ENCODE measurements around the gene DSCAML1.
A peak's percentile ranks its signal among the peaks of the same experiment; 100 is the strongest.

The DSCAML1 gene

DNA sequence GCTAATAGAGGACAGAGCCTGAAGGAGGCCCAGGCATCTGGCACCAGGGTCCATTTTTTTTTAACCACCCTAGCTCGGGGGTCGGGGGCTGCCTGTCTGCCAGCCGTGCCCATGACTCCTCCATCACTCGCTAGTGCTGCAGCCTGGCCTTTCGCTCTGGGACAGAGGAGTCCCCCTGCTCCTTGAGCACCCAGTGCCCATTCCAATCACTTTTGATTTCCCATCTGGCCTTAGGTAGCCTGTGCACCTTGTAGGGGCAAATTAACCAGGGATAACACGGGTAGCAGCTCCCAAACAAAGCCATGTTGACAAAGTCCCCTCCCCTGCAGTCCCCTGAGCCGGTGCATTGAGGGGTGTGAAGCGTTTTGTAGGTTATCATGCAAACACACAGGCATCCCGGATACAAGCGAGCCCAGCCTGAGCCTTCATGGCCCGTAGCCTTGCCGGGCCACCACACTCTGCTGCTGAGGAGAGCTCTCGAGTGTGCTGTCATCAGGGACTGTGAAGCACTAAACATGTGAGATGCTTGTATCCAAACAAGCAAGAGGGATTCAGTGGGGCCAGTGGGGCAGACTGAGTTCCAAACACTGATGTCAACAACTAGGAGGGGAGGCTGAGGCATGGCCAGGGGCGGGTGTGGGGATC, 208.7 kb downstream of the DSCAML1 start:
- Histone ChIP-seq H2AFZ (ENCODE audit: low read length) (no peak overlapping the region), H4K91ac (ENCODE audit: low read depth, low read length, poor library complexity) (no peak overlapping the region), H3K4me3 (ENCODE audit: low read length in 2 of 2) (no peak overlapping the region), H3K4me2 (ENCODE audit: insufficient read depth, low read length, poor library complexity, severe bottlenecking) (no peak overlapping the region), H3K36me3 (replicated peaks in 1 of 2; ENCODE audit: control insufficient read depth in 2 of 2, insufficient read depth in 2 of 2, low read length in 2 of 2) (no peaks in the 10 kb centered on the region), H3K23ac (ENCODE audit: low read depth, low read length, poor library complexity) (no peak overlapping the region), H4K8ac (ENCODE audit: low read depth, low read length) (no peak overlapping the region), H3K4me1 (ENCODE audit: control insufficient read depth in 2 of 2, insufficient read depth in 1 of 2, low read depth in 1 of 2, low read length in 2 of 2) (peaks cover 11 to 24% of the 10 kb centered on the region in 2 donors), H3K14ac (ENCODE audit: low read length) (no peak overlapping the region), H3K18ac (ENCODE audit: low read length) (peak overlapping the region; percentile 4), H3K27ac (replicated peaks; ENCODE audit: low read length) (no peak overlapping the region), H2BK12ac (ENCODE audit: low read length) (no peak overlapping the region), H2AK5ac (ENCODE audit: low read depth, low read length) (no peak overlapping the region), H3K9ac (ENCODE audit: low read depth, low read length, poor library complexity) (no peak overlapping the region), H3K27me3 (ENCODE audit: control insufficient read depth in 3 of 3, insufficient read depth in 3 of 3, low read depth in 1 of 3, low read length in 3 of 3) (peaks cover 0 to 3% (median 0%) of the 10 kb centered on the region in 3 experiments), H3K4ac (ENCODE audit: low read length) (no peak overlapping the region), H3K9me3 (replicated peaks in 1 of 2; ENCODE audit: control insufficient read depth in 2 of 2, insufficient read depth in 1 of 2, low read depth in 1 of 2, low read length in 2 of 2) (no peaks in the 10 kb centered on the region), H2BK120ac (ENCODE audit: low read depth, low read length) (no peak overlapping the region), H2BK15ac (ENCODE audit: low read length) (no peak overlapping the region), H3K79me1 (ENCODE audit: low read depth, low read length) (no peaks in the 10 kb centered on the region), H2BK5ac (ENCODE audit: low read length) (no peak overlapping the region)
- no CpG with 5 or more reads among the region's 14 CpGs for WGBS, 2 donors (ENCODE audit: extremely low coverage in 2 of 2, insufficient read length in 2 of 2, insufficient replicate concordance in 1 of 2)
- DNase-seq (ENCODE audit: low spot score): no peak

DNA sequence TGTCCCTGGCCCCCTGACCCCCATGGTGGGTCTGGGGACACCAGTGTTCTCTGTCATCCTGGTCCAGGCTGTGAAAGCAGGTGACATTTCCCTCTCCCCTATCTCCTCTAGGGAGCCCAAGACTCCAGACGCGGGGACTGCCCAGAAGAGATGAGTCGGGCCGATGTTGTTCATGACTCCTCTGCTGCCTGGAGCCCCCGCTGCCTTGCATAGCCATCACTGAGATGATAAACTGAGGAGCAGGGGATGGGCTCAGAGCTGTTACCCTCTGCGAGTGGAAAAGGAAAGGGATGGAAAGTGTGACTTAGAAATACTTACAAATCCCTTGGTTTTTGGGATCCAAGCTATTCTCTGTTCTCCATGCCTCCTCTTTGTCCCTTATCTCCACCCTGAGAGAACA, 209.6 kb downstream of the DSCAML1 start:
- H2BK15ac ChIP-seq (ENCODE audit: low read length): no peak overlapping the region
- no peaks in the 10 kb centered on the region for H3K36me3 ChIP-seq (replicated peaks in 1 of 2; ENCODE audit: control insufficient read depth in 2 of 2, insufficient read depth in 2 of 2, low read length in 2 of 2)
- peaks cover 0 to 3% (median 0%) of the 10 kb centered on the region in 3 experiments for H3K27me3 ChIP-seq (ENCODE audit: control insufficient read depth in 3 of 3, insufficient read depth in 3 of 3, low read depth in 1 of 3, low read length in 3 of 3)
- no peak overlapping the region for H2BK12ac ChIP-seq (ENCODE audit: low read length)
- no peak overlapping the region for H3K14ac ChIP-seq (ENCODE audit: low read length)
- no peak overlapping the region for H3K4me3 ChIP-seq (ENCODE audit: low read length in 2 of 2)
- peaks cover 14 to 31% of the 10 kb centered on the region in 2 donors for H3K4me1 ChIP-seq (ENCODE audit: control insufficient read depth in 2 of 2, insufficient read depth in 1 of 2, low read depth in 1 of 2, low read length in 2 of 2)
- no peaks in the 10 kb centered on the region for H3K79me1 ChIP-seq (ENCODE audit: low read depth, low read length)
- H2AK5ac ChIP-seq (ENCODE audit: low read depth, low read length): no peak overlapping the region
- no peak overlapping the region for H3K23ac ChIP-seq (ENCODE audit: low read depth, low read length, poor library complexity)
- H3K9me3 ChIP-seq (replicated peaks in 1 of 2; ENCODE audit: control insufficient read depth in 2 of 2, insufficient read depth in 1 of 2, low read depth in 1 of 2, low read length in 2 of 2): no peaks in the 10 kb centered on the region
- H3K27ac ChIP-seq (replicated peaks; ENCODE audit: low read length): no peak overlapping the region
- H3K4me2 ChIP-seq (ENCODE audit: insufficient read depth, low read length, poor library complexity, severe bottlenecking): no peak overlapping the region
- H3K9ac ChIP-seq (ENCODE audit: low read depth, low read length, poor library complexity): no peak overlapping the region
- no peak overlapping the region for H2BK120ac ChIP-seq (ENCODE audit: low read depth, low read length)
- H3K4ac ChIP-seq (ENCODE audit: low read length): no peak overlapping the region
- no peak overlapping the region for H3K18ac ChIP-seq (ENCODE audit: low read length)
- H4K8ac ChIP-seq (ENCODE audit: low read depth, low read length): no peak overlapping the region
- H2BK5ac ChIP-seq (ENCODE audit: low read length): no peak overlapping the region
- no peak overlapping the region for H4K91ac ChIP-seq (ENCODE audit: low read depth, low read length, poor library complexity)
- no CpG with 5 or more reads among the region's 6 CpGs for WGBS, 2 donors (ENCODE audit: extremely low coverage in 2 of 2, insufficient read length in 2 of 2, insufficient replicate concordance in 1 of 2)
- no peak for DNase-seq (ENCODE audit: low spot score)
- no peak overlapping the region for H2AFZ ChIP-seq (ENCODE audit: low read length)

DNA sequence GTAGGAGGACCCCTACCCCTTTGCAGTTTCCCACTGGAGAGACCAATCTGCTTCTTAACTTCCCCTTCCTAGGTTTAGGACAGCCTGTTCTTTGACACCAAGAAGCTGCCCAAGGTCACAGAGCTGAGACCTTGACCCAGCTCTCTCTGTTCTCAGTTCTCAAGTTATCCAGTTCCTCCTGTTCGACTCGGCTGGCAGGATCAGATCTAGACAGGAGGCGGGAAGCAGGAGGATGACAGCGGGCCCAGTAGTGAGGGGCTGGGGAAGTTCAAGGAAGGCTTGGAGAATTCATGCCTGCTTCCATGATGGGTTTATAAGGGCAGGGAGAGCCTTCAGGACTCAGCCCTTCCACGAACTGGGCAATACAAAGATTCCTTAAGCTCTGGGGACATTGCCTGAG, 210.6 kb downstream of the DSCAML1 start:
- WGBS, 2 donors (ENCODE audit: extremely low coverage in 2 of 2, insufficient read length in 2 of 2, insufficient replicate concordance in 1 of 2): no CpG with 5 or more reads among the region's 5 CpGs
- H3K36me3 ChIP-seq (replicated peaks in 1 of 2; ENCODE audit: control insufficient read depth in 2 of 2, insufficient read depth in 2 of 2, low read length in 2 of 2): no peaks in the 10 kb centered on the region
- no peak overlapping the region for H3K4me3 ChIP-seq (ENCODE audit: low read length in 2 of 2)
- H3K9me3 ChIP-seq (replicated peaks in 1 of 2; ENCODE audit: control insufficient read depth in 2 of 2, insufficient read depth in 1 of 2, low read depth in 1 of 2, low read length in 2 of 2): no peaks in the 10 kb centered on the region
- no peaks in the 10 kb centered on the region for H3K79me1 ChIP-seq (ENCODE audit: low read depth, low read length)
- H3K9ac ChIP-seq (ENCODE audit: low read depth, low read length, poor library complexity): no peak overlapping the region
- no peak overlapping the region for H2BK12ac ChIP-seq (ENCODE audit: low read length)
- H3K27me3 ChIP-seq (ENCODE audit: control insufficient read depth in 3 of 3, insufficient read depth in 3 of 3, low read depth in 1 of 3, low read length in 3 of 3): peaks cover 0 to 3% (median 0%) of the 10 kb centered on the region in 3 experiments
- DNase-seq (ENCODE audit: low spot score): no peak
- H2BK120ac ChIP-seq (ENCODE audit: low read depth, low read length): no peak overlapping the region
- H4K91ac ChIP-seq (ENCODE audit: low read depth, low read length, poor library complexity): no peak overlapping the region
- H2BK5ac ChIP-seq (ENCODE audit: low read length): no peak overlapping the region
- H2BK15ac ChIP-seq (ENCODE audit: low read length): no peak overlapping the region
- H2AFZ ChIP-seq (ENCODE audit: low read length): no peak overlapping the region
- H3K14ac ChIP-seq (ENCODE audit: low read length): no peak overlapping the region
- no peak overlapping the region for H4K8ac ChIP-seq (ENCODE audit: low read depth, low read length)
- H3K18ac ChIP-seq (ENCODE audit: low read length): no peak overlapping the region
- H3K4me1 ChIP-seq (ENCODE audit: control insufficient read depth in 2 of 2, insufficient read depth in 1 of 2, low read depth in 1 of 2, low read length in 2 of 2): peaks cover 14 to 31% of the 10 kb centered on the region in 2 donors
- no peak overlapping the region for H3K4me2 ChIP-seq (ENCODE audit: insufficient read depth, low read length, poor library complexity, severe bottlenecking)
- peak overlapping the region; percentile 21 for H2AK5ac ChIP-seq (ENCODE audit: low read depth, low read length)
- H3K4ac ChIP-seq (ENCODE audit: low read length): no peak overlapping the region
- H3K23ac ChIP-seq (ENCODE audit: low read depth, low read length, poor library complexity): no peak overlapping the region
- H3K27ac ChIP-seq (replicated peaks; ENCODE audit: low read length): no peak overlapping the region

DNA sequence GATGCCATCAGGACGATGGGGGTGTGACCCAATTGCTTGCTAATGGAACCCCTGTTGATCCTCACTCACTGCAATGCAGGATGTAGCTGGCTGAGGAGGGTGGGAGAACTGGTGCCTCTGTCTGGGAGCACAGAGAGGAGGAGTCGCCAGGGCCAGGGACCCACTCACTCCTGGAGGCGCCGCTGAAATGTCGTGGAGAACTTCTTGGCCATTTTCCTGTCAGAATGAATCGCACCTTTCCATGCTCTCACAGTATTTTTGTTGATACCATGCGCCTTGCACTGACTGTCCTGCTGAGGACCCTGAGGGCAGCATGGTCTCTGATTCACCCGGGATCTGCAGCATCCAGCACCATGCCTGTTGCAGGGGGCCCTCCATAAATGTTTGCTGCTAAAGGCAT, 211.4 kb downstream of the DSCAML1 start:
- Histone ChIP-seq H3K14ac (ENCODE audit: low read length) (no peak overlapping the region), H3K23ac (ENCODE audit: low read depth, low read length, poor library complexity) (peak overlapping the region; percentile 93), H3K79me1 (ENCODE audit: low read depth, low read length) (no peaks in the 10 kb centered on the region), H3K9me3 (replicated peaks in 1 of 2; ENCODE audit: control insufficient read depth in 2 of 2, insufficient read depth in 1 of 2, low read depth in 1 of 2, low read length in 2 of 2) (no peaks in the 10 kb centered on the region), H4K91ac (ENCODE audit: low read depth, low read length, poor library complexity) (no peak overlapping the region), H3K27ac (replicated peaks; ENCODE audit: low read length) (no peak overlapping the region), H4K8ac (ENCODE audit: low read depth, low read length) (no peak overlapping the region), H3K9ac (ENCODE audit: low read depth, low read length, poor library complexity) (no peak overlapping the region), H3K4me1 (ENCODE audit: control insufficient read depth in 2 of 2, insufficient read depth in 1 of 2, low read depth in 1 of 2, low read length in 2 of 2) (peaks cover 14 to 29% of the 10 kb centered on the region in 2 donors), H3K27me3 (ENCODE audit: control insufficient read depth in 3 of 3, insufficient read depth in 3 of 3, low read depth in 1 of 3, low read length in 3 of 3) (no peaks in the 10 kb centered on the region), H2BK120ac (ENCODE audit: low read depth, low read length) (no peak overlapping the region), H2AFZ (ENCODE audit: low read length) (no peak overlapping the region), H3K18ac (ENCODE audit: low read length) (peak overlapping the region; percentile 27), H3K4me3 (ENCODE audit: low read length in 2 of 2) (no peak overlapping the region), H2BK15ac (ENCODE audit: low read length) (no peak overlapping the region), H3K4me2 (ENCODE audit: insufficient read depth, low read length, poor library complexity, severe bottlenecking) (no peak overlapping the region), H3K36me3 (replicated peaks in 1 of 2; ENCODE audit: control insufficient read depth in 2 of 2, insufficient read depth in 2 of 2, low read length in 2 of 2) (no peaks in the 10 kb centered on the region), H3K4ac (ENCODE audit: low read length) (no peak overlapping the region), H2BK5ac (ENCODE audit: low read length) (no peak overlapping the region), H2AK5ac (ENCODE audit: low read depth, low read length) (no peak overlapping the region), H2BK12ac (ENCODE audit: low read length) (no peak overlapping the region)
- DNase-seq (ENCODE audit: low spot score): no peak
- no CpG with 5 or more reads among the region's 8 CpGs for WGBS, 2 donors (ENCODE audit: extremely low coverage in 2 of 2, insufficient read length in 2 of 2, insufficient replicate concordance in 1 of 2)
